Measurements from ENCODE around the gene NFATC1.

NFATC1 gene

GRCh38 chr18:79508565-79509535, 113.1 kb downstream of the NFATC1 start:
- DNase-seq (ENCODE audit: low spot score): no peak

DNA sequence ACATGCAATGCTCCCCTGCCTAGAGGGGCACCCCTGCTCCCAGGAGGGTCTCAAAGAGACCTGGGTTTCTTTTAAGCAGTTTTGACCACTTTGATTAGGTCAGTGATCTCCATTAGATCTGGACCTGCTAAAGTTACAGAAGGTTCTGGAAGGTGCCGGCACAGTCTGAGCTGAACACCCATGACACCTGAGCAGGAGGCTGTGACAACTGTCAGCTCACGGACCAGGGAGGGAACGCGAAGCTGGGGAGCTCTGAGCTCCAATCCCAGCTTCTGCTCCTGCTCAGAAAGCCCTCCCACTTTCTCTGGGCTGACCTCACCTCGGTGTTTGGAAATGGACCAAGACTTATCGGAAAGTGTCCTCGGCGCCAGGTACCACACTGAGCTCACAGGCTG, 113.8 kb downstream of the NFATC1 start:
- no peak for DNase-seq (ENCODE audit: low spot score)

DNA sequence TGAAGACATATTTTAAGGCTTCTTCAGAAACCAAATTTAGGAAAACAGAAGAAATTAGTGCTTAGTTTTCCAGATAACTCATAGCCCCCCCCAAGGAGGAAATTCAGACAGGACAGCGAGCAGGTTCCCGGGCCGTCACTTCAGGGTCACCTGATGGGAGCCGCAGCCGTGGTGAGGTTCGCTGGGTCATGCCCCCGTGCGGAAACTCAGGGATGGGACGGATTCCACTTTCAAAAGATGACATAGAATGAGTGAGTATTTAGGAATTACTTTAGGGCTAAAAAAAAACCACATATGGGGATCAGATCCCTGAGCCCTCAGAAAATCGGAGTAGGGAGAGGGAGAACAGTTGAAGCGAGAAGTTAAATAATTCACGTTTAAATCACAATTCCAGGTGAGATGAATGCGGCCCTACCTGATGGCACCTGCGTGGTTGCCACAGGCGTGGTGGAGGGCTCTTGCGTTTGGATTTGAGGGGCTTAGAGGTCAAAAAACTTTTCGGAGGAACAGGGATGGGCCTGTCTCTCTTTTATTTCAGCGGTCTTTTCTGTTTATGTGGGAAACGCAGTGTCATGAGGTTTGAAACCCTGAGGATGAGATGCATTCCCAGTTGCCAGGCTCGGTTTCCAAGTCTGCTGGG, 114.4 kb downstream of the NFATC1 start:
- no peak for DNase-seq (ENCODE audit: low spot score)

DNA sequence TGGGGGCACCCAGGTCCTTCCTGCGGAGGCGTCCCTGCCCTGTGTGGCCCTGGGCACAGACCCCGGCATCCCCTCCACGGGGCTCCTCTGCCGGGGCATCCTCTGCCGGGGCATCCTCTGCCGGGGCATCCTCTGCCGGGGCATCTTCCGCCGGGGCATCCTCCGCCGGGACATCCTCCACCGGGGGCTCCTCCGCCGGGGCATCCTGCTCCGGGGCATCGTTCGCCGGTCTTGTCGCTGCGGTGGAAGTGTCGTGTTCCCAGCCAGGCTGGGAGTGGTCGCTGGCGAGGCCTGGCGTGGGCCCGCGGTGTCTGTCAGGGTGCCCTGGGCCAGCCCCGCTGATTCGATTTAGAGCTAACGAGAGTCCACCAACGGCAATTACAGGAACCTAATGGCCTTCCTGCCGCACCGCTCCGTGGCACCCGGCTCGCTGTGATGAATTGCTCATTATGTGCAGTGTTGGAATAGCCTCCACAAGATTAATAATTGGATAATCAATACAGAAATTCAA, 115.1 kb downstream of the NFATC1 start:
- DNase-seq (ENCODE audit: low spot score): no peak

DNA sequence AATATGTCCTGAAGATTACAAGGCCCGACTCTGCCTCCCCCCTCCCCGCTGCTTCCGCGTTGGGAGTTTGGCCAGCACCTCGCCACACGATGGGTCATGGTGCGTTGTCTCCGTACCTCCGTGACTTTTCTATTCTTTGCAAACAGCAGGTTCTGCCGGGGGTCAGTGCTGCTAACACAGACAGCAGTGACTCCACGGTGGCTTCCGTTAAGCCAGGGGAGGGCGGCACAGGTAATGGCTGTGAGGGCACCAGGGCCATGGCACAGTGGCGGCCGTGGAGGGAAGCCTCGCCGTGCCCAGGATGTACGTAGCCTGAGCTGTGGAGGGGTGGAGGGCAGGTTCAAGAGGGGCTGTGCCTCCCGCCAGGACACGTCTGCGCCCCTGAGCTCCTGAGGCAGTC, 115.5 kb downstream of the NFATC1 start:
- DNase-seq (ENCODE audit: low spot score): no peak

GRCh38 chr18:79511671-79512301, 116.1 kb downstream of the NFATC1 start:
- DNase-seq (ENCODE audit: low spot score): no peak

- DNase-seq (ENCODE audit: low spot score): no peak
These were observed 117.0 kb downstream of the NFATC1 start for GRCh38 chr18:79512461-79513380.

DNA sequence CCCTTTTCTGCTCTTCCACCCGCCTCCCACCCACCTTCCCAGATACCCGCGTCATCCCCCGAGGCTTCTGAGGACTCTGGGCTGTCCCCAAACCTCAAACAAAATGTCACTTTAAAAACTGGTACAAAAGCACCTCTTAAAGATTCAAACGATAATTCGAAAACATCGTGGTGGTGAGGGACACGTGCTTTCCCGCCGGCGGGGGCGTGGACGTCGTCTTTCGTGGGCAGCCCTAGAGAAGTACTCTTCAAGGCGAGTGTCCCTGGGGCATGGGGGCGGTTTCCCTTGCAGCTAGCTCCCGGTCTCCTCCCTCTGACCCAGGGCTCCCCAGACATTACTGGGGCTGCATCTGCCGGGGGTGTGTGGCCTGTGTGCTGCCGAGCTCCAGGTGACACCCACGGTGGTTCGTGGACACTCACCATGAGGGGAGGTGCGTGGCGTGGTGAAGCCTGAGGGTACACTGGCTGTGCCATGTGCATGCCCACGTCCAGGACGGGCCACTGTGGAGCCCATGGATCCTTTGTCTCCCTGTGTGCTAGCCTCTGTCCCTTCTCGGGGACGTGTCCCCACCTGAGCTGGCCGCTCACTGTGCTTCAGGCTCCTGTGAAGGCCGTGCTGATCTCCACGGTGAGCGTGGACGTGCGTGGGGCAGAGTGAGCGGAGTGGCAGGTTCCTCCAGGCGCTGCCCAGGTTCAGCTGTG, 117.8 kb downstream of the NFATC1 start:
- DNase-seq (ENCODE audit: low spot score): no peak

GRCh38 chr18:79515331-79515730, 119.6 kb downstream of the NFATC1 start:
- no peak for DNase-seq (ENCODE audit: low spot score)

GRCh38 chr18:79515944-79516351, 120.2 kb downstream of the NFATC1 start:
- no peak for DNase-seq (ENCODE audit: low spot score)

DNA sequence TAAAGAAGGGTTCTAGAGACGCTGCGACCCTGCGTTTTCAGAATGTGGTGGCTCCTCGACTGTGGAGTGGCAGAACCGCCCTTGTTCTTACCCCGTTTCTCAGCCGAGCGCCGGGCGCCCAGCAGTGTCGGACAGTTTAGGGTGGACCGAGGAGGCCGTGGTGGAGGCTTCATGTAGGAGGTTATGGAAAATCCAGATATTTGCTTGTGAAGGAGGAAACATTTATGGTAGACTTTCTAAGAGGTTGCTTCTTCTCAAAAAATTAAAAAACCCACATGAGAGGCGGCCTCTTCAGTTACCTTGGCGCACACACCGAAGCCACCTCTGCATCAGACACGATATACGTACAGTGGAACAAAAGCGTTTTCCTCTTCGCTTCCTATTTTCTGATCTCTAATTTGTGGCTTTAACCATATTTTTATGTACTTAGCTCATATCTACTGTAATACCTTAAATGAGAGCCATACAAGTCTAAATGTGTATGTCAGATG, 120.8 kb downstream of the NFATC1 start:
- DNase-seq (ENCODE audit: low spot score): no peak

DNA sequence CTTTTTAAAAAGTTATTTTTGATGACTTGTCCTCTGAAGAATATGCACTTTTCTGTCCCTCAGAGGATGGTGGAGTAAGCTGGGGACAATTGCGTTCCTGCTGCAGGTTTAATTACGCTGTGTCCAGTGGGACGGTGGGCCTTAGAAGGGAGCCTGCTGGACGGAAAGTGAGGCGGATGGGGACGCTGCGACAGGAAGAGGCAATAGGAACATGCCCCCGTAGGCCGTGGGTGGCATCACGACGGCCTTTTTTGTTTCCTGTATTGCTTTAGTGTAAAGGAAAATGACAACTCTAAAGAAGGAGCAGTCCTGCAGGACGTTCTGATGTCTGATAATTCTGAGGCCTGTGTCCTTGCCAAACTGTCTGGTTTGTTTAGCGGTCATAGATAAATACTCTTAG, 121.6 kb downstream of the NFATC1 start:
- DNase-seq (ENCODE audit: low spot score): no peak

DNA sequence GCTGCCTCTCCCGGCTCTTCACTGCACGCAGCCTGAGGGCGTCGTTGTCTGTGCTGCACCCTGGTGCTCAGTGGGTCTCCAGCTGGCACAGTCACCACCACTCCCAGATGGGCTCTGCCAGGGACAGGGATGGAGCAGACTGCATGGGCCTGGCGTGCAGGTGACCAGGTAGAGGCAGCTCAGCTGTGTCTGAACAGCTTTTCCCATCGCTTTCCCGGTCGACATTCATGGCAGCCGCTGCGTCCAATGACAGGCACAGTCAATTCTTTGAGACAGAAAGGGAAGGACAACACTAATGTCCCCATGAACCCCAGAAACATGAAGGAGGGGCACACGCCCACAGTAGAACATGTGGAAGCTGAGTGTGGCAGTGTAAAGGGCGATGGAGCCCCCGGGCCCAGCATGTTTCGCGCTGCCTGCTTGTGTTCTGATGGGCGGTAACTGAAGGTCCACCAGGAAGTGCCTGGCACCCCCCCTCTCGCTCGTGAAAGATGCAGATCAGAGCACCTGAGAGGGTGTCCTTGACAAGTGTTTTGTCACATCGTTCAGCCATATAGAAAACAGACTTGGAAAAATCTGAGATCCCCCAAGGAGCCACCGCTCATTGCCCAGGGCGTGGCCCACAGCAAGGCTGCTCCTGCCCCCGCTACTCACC, 122.4 kb downstream of the NFATC1 start:
- DNase-seq (ENCODE audit: low spot score): no peak

DNA sequence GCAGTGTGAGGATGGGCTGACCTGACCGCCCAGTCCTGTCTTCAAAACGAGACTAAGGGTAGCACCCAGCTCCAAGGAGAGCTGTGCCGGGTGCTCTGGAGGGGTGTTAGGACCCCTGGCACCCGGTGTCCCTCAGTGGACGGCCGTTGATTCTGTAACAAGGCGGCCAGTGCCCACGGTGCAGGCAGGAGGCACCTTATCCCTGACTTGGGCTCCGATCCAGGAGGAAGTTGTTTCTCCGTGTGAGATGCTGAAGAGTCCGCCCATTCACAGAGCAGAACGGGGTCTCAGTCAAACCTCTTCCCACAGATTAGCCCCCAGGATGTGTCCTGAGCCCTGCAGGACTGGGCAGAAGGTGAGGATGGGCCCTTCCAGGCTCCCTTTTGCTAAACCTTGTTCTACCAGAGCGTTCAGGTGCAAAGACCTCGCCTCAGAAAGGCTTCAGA, 123.0 kb downstream of the NFATC1 start:
- DNase-seq (ENCODE audit: low spot score): no peak

DNA sequence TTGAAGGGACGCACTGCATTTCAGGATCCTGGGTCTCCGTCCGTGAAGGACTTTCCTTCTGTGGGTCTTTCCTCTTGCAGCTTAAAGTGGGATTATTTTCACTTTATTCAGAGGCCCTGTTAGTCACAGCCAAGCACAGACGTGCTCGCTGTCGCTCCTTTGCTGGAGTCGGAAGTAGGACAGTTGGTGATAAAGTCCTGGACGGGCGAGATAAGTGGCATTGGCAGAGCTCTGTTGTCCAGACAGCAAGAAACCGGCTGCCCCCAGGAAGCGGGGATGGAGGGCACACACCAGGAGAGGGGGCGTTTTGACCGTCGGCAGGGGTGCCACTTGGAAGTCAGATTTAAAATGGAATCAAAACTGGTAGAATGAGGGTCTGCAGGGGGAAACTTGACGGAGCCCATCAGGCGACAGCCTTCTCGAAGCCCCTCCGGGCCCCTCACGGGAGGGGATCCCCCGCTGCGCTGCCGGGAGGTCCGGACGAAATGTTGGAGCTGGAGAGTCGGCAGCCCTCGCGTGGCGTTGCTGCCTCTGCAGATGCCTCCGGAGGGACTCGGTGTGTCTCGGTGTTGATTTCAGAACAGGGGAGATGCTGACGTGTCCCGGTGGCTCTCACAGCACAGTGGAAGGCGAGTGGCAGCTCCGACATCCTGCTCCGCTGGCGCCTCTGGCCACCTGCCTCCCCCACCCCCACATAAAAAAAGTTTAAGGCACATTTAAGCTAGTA, 124.2 kb downstream of the NFATC1 start:
- no peak for DNase-seq (ENCODE audit: low spot score)

GRCh38 chr18:79520478-79521390, 125.0 kb downstream of the NFATC1 start:
- DNase-seq (ENCODE audit: low spot score): no peak

GRCh38 chr18:79521416-79522205, 125.9 kb downstream of the NFATC1 start:
- DNase-seq (ENCODE audit: low spot score): no peak

All from putamen (tissue), 1 donor.